A673 (cell line): Measurements from ENCODE around the gene EEFSEC. TPM values are rescaled to one million over a fixed set of nuclear protein-coding genes. Genes with fewer than 3 reads are reported as not detected.

Experiments
- BruUV-seq: library from RNA; stranded (reverse); fragments of 400-500 nt; replicated peaks from 2 replicates; lab custom pipeline; 2021; lab: Mats Ljungman, UMichigan
- CTCF ChIA-PET: fragments of 300-600 bp; sonication (Branson Sonifier 250); formaldehyde crosslinking; loops from one replicate; lab custom pipeline; 2022; ENCODE audit warnings: antibody characterized with exemption; lab: Charles Lee
- POLR2A ChIA-PET: fragments of 300-600 bp; sonication (Branson Sonifier 250); formaldehyde crosslinking; loops from one replicate; lab custom pipeline; 2022; ENCODE audit warnings: antibody characterized with exemption; ENCODE audit not compliant: low non-redundant PET; lab: Charles Lee
- DNase-seq: peaks from one replicate; pipeline ENCODE4 v3.0.0-alpha.2; 2015; ENCODE audit warnings: low spot score
- H3K27ac ChIP-seq: fragments of 200-600 bp; sonication (generic); 2 replicates; pipeline ENCODE4 v1.5.1; 2016; ENCODE audit warnings: mixed run types, low read depth, mild to moderate bottlenecking, mixed read lengths, antibody characterized with exemption, low read length; ENCODE audit not compliant: poor library complexity, severe bottlenecking
- H3K27me3 ChIP-seq: fragments of 200-600 bp; sonication (generic); replicated peaks from 2 replicates; pipeline ENCODE4 v1.6.1; 2017; ENCODE audit warnings: mixed run types, low read depth, mild to moderate bottlenecking, mixed read lengths, antibody characterized with exemption, low read length; ENCODE audit not compliant: insufficient read depth, poor library complexity
- H3K36me3 ChIP-seq: fragments of 200-600 bp; sonication (generic); 2 replicates; pipeline ENCODE4 v1.6.1; 2016; ENCODE audit warnings: mixed run types, mild to moderate bottlenecking, mixed read lengths, antibody characterized with exemption, low read length; ENCODE audit not compliant: insufficient read depth, poor library complexity, severe bottlenecking
- H3K4me1 ChIP-seq: fragments of 200-600 bp; sonication (generic); 2 replicates; pipeline ENCODE4 v1.6.1; 2017; ENCODE audit warnings: mixed run types, mild to moderate bottlenecking, mixed read lengths, antibody characterized with exemption, low read length; ENCODE audit not compliant: insufficient read depth, poor library complexity, severe bottlenecking
- H3K4me3 ChIP-seq: fragments of 200-600 bp; sonication (generic); 2 replicates; pipeline ENCODE4 v1.5.1; 2016; ENCODE audit warnings: low read depth, mixed run types, mild to moderate bottlenecking, mixed read lengths, low read length; ENCODE audit not compliant: poor library complexity, severe bottlenecking
- H3K9me3 ChIP-seq: fragments of 200-600 bp; sonication (generic); 2 replicates; pipeline ENCODE4 v1.6.1; 2016; ENCODE audit warnings: mixed run types, low read depth, mild to moderate bottlenecking, mixed read lengths, antibody characterized with exemption, low read length; ENCODE audit not compliant: poor library complexity, severe bottlenecking
- EZH2 ChIP-seq: fragments of 200-600 bp; sonication (generic); IDR thresholded peaks from 2 replicates; pipeline ENCODE4 v1.6.1; 2017; ENCODE audit warnings: borderline replicate concordance, low read depth, mild to moderate bottlenecking, mixed read lengths, antibody characterized with exemption, low read length; ENCODE audit not compliant: poor library complexity, severe bottlenecking
- intact Hi-C: fragments of 100-400 bp; cut with micrococcal nuclease; formaldehyde crosslinking; loops from one replicate; pipeline ENCODE4 v1.10.0; 2022; ENCODE audit not compliant: unreplicated experiment
- total RNA-seq: library from RNA; stranded (reverse); gene quantifications from 2 replicates; pipeline ENCODE4 v1.2.3, GENCODE V29; 2021
- TF ChIP-seq, protein P1 (sequence below): fragments of 300-800, 200-600 bp; sonication (generic); conservative IDR thresholded peaks from 2 replicates; pipeline ENCODE4 v1.5.1; 2017; ENCODE audit warnings: low read depth, mild to moderate bottlenecking, antibody characterized with exemption, low read length, moderate library complexity, mixed read lengths

Gene EEFSEC
- total RNA-seq, 1 experiment from 2014 or later = 19.7 TPM

DNA sequence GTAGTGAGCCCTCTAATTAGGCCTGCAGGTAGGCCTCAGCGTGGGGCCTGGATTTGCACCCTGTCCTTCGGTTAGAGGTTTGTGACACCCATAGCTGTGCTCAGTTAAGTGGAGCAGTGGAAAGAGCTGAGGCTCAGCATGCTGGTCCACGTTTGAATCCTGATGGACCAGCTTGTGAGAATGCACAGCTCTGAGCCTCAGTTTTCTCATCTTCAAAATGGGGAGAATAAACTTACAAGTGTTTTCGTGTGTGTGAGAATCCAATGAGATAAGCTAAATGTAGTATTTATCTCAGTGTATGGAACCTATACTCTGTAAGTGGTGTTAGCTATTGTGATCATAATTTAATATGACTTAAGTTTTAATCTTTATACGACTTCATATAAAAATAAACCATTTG, 22.5 kb downstream of the EEFSEC start:
- H3K4me3 ChIP-seq = no peak overlapping the region
- BruUV-seq = no TSS peak
- ChIA-PET POLR2A (no interaction called here), CTCF (no interaction called here)
- no peaks in the 10 kb centered on the region for H3K36me3 ChIP-seq
- no peaks in the 10 kb centered on the region for H3K9me3 ChIP-seq
- intact Hi-C loops = loop anchor here (10.0 kb wide), 1 partner anchor 149 kb away; no protein-coding TSS in a partner anchor
- no peak for DNase-seq
- TF ChIP-seq, protein P1, sequence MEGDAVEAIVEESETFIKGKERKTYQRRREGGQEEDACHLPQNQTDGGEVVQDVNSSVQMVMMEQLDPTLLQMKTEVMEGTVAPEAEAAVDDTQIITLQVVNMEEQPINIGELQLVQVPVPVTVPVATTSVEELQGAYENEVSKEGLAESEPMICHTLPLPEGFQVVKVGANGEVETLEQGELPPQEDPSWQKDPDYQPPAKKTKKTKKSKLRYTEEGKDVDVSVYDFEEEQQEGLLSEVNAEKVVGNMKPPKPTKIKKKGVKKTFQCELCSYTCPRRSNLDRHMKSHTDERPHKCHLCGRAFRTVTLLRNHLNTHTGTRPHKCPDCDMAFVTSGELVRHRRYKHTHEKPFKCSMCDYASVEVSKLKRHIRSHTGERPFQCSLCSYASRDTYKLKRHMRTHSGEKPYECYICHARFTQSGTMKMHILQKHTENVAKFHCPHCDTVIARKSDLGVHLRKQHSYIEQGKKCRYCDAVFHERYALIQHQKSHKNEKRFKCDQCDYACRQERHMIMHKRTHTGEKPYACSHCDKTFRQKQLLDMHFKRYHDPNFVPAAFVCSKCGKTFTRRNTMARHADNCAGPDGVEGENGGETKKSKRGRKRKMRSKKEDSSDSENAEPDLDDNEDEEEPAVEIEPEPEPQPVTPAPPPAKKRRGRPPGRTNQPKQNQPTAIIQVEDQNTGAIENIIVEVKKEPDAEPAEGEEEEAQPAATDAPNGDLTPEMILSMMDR = no peak
- no peak for TF ChIP-seq EZH2
- H3K4me1 ChIP-seq = no peaks in the 10 kb centered on the region
- no peaks in the 10 kb centered on the region for H3K27me3 ChIP-seq
- no peak overlapping the region for H3K27ac ChIP-seq

- Histone ChIP-seq H3K4me1 (no peaks in the 10 kb centered on the region), H3K27ac (no peak overlapping the region)
- intact Hi-C loops = loop anchor here (10.0 kb wide), 1 partner anchor 148 kb away; no protein-coding TSS in a partner anchor
Measured at GRCh38 chr3:128176276-128176833, 23.1 kb downstream of the EEFSEC start.

GRCh38 chr3:128177865-128178264, 24.6 kb downstream of the EEFSEC start:
- Histone ChIP-seq H3K4me3 (no peak overlapping the region), H3K36me3 (no peaks in the 10 kb centered on the region), H3K9me3 (no peaks in the 10 kb centered on the region), H3K27me3 (no peaks in the 10 kb centered on the region), H3K27ac (no peak overlapping the region), H3K4me1 (no peaks in the 10 kb centered on the region)
- TF ChIP-seq EZH2 = no peak
- TF ChIP-seq, protein P1 = no peak
- POLR2A ChIA-PET = no interaction called here
- BruUV-seq = no TSS peak
- DNase-seq = no peak
- CTCF ChIA-PET = no interaction called here
- intact Hi-C loops = loop anchor here (10.0 kb wide), 1 partner anchor 147 kb away; no protein-coding TSS in a partner anchor

More at GRCh38 chr3:128176276-128176833, 23.1 kb downstream of the EEFSEC start:
- CTCF ChIA-PET = no interaction called here
- POLR2A ChIA-PET = no interaction called here
- no TSS peak for BruUV-seq
- Histone ChIP-seq H3K36me3 (no peaks in the 10 kb centered on the region), H3K4me3 (no peak overlapping the region), H3K27me3 (no peaks in the 10 kb centered on the region), H3K9me3 (no peaks in the 10 kb centered on the region)
- TF ChIP-seq, protein P1 = no peak
- no peak for TF ChIP-seq EZH2
- DNase-seq = no peak
